ENCODE data around the gene COPB1. TPM values are rescaled to one million over a fixed set of nuclear protein-coding genes. Genes with fewer than 3 reads are reported as not detected.
"Not testable (repeated sequence)": the region's sequence is repeated elsewhere in the genome, so short reads cannot be mapped to it uniquely, and the experiment has no call there.

The COPB1 gene, protein sequence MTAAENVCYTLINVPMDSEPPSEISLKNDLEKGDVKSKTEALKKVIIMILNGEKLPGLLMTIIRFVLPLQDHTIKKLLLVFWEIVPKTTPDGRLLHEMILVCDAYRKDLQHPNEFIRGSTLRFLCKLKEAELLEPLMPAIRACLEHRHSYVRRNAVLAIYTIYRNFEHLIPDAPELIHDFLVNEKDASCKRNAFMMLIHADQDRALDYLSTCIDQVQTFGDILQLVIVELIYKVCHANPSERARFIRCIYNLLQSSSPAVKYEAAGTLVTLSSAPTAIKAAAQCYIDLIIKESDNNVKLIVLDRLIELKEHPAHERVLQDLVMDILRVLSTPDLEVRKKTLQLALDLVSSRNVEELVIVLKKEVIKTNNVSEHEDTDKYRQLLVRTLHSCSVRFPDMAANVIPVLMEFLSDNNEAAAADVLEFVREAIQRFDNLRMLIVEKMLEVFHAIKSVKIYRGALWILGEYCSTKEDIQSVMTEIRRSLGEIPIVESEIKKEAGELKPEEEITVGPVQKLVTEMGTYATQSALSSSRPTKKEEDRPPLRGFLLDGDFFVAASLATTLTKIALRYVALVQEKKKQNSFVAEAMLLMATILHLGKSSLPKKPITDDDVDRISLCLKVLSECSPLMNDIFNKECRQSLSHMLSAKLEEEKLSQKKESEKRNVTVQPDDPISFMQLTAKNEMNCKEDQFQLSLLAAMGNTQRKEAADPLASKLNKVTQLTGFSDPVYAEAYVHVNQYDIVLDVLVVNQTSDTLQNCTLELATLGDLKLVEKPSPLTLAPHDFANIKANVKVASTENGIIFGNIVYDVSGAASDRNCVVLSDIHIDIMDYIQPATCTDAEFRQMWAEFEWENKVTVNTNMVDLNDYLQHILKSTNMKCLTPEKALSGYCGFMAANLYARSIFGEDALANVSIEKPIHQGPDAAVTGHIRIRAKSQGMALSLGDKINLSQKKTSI
- total RNA-seq, result 59.0 TPM

DNA sequence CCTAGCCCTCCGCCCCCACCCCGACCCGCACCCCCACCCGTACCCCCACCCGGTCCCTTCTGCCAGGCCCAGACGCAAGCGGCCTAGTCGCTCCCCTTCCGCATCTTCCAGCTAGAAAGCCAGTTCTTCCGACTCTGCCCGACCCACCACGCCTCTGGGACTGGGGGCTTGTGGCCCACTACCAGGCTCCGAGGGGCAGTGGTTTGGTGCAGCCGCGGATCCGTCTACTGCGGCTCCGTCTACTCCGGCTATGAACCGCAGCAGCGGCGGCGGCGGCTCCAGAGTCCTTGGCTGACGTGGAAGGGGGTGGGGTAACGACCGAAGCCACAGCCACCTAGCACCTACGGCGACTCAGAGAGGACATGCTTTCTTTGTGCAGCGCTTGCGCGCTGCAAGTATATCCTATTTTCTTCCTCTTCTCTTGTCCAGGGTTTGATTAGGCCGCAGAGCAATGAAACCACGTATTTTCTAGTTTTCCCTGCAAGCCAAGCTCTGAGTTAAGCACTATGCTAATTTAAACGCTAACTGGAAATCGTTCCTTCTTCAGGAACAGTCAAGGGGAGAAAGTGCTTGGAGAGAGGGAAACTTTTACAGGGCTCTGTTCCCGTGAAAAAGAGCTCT is at the start of gene COPB1:
Gene COPB1 (minus strand): TSS at position 252 of the 621 bp plus-strand sequence. CDS start 883 bp downstream, outside the sequence.
- peak; percentile 86 to 94 (median 94) for DNase-seq (ENCODE audit: low read depth in 2 of 3, low spot score in 2 of 3)

DNA sequence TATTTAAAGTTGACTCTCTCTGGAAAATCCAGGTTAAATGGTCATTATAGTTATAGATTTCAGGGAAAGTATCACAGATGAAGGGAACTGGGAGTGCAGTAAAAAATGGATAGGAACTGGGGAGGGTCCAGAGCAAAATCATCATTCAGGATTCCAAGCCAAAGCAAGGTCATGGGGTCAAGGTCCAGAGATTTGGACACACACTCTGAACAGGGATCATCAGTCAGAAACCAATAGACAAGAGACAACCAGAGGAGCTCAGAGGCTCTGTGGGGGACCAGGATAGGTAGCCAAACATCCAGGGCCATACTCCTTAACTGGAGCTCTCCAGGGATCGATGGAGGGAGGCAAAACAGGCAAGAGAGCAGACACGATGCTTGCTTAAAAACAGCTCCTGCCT is 47.8 kb upstream of the COPB1 start:
- DNase-seq (ENCODE audit: low read depth in 2 of 3, low spot score in 2 of 3), result no peak

DNA sequence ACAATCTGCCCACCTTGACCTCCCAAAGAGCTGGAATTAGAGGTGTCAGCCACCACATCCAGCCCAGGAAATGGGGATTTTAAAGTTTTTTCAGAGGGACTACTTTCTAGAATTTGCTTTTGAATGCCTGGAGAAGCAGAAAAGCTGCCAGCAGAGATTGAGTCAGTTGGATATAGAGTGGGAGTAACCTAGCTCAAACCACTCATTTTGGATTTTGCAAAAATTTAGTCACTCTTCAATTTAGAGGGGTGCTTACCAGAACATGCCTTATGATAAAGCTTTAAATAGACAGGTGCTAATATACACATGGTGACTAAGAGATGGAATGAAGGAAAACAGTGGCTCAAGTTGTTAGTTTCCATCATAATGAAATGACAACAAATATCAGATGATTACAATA is 47.1 kb upstream of the COPB1 start:
- DNase-seq (ENCODE audit: low read depth in 2 of 3, low spot score in 2 of 3), result no peak

DNA sequence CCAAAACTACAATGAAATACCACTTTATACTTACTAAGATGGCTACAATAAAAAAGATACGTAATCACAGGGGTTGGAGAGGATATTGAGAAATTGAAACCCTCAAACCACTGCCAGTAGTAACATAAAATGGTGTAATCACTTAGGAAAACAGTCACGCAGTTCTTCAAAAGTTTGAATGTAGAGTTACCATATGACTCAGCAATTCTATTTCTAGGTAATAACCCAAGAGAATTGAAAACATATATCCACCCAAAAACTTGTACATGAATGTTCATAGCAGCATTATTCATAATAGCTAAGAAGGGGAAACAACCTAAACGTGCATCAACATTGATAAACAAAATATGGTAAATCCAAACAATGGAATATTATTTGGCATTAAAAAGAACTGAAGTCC is 45.0 kb upstream of the COPB1 start:
- DNase-seq (ENCODE audit: low read depth in 2 of 3, low spot score in 2 of 3), result peak in 1 of 3 donors; percentile 18

DNA sequence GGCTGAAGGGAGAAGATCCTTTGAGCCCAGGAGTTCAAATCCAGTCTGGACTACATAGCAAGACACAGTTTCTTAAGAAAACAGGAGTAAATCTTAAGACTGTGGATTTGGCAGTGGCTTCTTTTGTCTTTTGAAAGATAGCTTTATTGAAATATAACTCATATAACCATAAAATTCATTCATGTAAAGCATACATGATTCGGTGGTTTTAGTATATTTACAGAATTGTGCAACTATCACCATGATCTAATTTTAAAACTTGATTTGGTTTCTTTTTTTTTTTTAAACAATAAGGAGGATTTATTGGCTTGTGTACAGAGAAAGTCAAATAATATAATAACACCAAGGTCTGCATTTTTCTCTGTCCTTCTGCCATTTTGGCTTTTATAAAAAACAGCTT is 43.6 kb upstream of the COPB1 start:
- DNase-seq (ENCODE audit: low read depth in 2 of 3, low spot score in 2 of 3), result no peak

DNA sequence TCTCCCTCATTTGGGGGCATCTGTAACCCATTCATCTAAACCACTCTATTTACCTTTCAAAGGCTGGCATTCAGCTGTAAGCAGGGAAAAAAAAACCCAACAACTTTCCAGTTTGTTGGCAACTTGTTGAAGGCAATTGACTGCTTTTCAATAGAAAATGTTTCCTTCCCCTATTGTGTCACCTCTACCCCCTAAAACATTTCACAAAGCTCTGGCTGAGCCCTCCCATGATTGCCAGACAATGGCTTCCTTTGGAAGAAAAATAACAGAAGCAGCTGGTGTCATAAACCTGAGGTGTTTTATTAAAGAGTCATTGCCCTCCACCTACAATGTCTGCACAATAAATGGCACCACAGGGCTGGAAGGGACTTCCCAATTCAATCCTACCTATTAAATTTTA is 42.7 kb upstream of the COPB1 start:
- DNase-seq (ENCODE audit: low read depth in 2 of 3, low spot score in 2 of 3), result peak in 1 of 3 donors; percentile 6

DNA sequence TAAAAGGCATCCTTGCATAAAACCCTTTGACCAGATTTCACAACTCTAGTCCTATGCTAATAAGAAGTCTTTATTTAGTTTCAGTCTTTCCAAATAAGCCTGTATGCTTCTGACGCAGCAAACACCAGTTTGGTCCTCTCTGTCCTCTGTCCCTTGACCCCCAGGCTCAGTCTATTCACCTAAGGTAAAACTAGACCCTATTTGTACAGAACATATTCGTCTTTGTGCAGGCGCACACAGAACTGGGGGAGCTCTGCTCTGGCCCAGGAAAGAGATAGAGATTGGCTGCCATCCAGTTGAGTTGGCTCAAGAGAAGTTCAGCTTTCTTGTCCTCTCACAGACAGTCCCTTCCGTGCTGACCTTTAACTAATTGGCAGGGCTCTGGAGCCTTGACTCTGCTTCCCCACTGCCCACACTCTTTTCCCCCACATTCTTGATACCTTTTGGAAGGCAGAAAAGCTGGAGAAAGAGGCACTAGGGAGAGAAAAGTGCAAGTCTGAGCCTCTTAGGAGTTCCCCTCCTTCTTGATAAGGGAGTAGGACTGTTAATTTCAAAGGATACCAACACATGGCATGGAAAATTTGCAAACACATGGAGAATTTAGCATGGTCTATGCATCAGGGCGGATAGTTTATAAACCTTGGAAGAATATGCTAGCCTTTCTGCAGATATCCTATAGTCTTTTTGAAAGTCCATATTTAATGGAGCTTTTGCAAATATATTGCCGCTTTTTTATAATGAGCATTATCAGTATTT is 41.8 kb upstream of the COPB1 start:
- no peak for DNase-seq (ENCODE audit: low read depth in 2 of 3, low spot score in 2 of 3)

DNA sequence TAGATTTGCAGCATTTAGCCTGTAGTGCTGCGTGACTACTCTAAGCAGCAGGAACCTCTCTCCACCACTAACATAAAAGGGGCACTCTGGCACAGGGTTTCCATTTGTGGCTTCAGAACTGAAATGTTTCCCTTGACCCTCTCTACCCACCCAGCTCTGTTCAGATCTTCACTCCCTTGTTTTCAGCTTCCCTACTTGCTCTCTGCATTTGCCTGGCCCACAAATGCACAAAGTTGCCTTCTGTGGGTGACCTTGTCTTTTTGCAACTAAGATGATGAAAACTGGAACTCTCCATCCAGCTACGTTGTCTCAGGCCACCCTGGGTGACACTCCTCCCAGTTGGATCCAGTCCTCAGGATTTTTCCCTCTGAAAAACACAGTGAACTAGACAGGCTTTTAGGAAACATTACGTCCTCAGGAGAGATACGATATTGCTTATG is 40.4 kb upstream of the COPB1 start:
- DNase-seq (ENCODE audit: low read depth in 2 of 3, low spot score in 2 of 3), result no peak

DNA sequence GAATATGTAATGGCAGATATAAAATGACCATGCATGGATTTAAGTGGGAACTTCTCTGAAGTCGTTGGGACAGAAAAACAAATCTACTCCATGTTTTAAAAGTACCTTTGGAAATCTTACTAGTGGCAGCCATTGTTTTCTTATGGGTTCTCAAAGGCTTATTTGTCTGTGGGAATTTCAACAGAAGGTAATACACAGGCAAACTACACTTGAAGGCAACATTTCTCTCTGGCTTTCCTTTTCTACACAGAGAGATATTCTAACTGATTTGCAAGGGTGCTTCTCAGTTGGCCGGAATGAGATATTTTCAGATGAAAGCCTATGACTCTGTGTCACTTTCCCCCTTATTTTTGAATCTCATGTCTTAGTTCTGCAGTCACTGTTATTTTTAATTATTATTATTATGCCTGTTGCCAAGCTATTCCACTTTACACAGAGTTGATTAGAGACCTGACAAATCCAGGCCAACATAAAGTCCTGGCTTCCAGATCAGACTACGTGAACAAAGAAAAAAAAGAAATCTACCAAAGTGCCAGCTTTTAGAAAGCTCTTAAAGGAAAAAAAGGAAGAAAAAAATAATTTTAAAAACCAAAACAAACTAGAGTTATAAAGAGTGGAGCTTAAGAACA is 39.4 kb upstream of the COPB1 start:
- DNase-seq (ENCODE audit: low read depth in 2 of 3, low spot score in 2 of 3), result no peak

DNA sequence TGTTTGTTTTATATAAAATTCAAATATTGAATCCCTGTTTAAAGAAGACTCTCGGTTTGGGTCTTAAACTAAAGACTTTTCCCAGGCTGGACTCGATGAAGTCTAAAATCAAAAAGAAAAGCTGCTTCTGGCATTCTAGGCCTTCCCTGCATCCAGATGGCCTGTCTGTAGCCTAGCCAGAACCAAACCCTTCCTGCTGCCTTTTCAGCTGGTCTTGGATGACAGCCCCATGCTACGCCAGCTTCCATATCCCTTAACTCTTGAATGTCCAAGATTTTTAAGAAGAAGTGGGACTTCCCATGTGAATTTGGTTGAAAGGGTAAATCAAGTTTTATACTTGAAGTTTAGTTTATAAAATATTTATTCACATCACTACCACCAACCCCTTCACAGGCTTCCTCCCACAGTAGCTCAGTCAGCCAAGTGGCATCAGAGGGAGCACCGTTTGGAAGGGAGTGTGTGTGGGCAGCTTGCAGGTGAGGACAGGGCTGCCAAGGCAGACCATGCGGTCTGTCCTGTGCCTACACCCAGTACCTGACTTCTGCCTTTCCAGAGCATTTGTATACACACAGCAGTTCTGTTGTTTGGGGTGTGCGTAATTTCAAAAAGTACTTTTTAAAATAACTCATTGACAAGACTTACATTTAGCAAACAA is 38.8 kb upstream of the COPB1 start:
- DNase-seq (ENCODE audit: low read depth in 2 of 3, low spot score in 2 of 3), result no peak

DNA sequence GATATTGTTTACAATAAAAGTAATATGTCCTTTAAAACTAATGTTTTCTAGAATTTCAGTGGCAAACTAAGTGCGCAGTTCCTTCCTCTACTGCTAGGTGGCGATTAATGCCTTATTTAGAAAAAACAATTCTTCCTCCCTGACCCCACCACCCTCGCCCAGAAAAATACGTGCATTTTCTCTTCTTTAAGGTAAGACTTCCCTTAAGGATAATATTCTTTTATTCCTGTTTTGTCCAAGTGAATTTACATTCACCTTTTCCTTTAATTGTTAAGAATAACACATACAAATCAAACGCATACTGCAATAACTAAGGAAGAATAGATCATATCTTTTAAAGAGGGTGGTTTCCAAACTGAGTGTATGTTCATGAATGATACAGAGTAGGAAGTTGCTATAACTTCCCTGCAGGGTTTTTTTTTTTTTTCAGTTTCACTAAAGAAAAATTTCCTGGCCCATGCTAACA is 37.6 kb upstream of the COPB1 start:
- peak; percentile 41 to 64 (median 54) for DNase-seq (ENCODE audit: low read depth in 2 of 3, low spot score in 2 of 3)

DNA sequence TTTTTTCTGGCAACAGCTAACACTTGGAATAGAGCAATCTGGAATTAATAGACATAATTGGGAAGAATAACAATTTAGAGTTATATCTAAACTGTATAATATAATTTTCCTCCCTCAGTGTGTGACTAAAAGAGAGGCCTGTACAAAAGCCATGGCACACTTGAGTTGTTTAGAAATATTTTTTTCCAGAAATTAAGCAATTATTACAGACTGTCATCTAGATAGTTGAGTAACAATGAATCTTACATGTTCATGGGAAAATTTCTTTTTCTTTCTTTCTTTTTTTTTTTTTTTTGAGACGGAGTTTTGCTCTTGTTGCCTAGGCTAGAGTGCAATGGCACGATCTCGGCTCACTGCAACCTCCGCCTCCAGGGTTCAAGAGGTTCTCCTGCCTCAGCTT is 35.6 kb upstream of the COPB1 start:
- not testable (repeated sequence) for DNase-seq (ENCODE audit: low read depth in 2 of 3, low spot score in 2 of 3)

DNA sequence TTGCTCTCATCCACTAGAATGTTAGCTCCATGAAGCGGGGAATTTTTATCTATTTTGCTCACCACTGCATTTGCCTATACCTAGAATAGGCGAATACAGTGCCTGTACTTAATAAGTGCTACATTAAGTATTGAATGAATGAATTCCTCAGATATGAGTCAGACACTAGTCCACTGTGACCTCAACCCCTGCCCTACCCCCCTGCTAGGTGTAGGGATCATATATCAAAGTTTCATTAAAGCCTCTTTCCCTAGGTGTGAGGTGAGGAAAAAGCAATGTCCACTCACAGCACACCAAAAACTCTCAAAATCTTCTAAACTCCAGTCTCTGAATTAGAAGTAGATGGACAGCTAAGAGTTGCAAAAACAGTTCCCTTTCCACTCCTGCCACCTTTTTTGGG is 30.3 kb upstream of the COPB1 start:
- no peak for DNase-seq (ENCODE audit: low read depth in 2 of 3, low spot score in 2 of 3)

DNA sequence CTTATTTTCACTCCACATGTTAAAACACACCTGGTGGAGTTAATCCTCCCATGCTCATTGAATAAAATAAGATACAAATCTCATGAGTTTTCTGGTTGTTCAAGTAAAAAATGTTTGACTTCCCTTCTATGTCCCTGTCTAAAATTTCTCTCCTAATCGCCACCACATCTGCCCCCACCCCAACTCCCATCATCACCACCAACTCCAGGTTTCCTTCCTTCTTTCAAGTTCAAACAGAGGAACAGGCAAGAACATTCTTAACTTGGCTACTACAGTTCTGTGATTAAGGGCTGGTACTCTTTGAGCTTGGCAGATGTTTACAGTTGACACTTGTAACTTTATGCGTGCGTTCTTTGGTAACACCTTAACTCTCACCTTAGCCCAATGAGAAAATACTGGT is 29.7 kb upstream of the COPB1 start:
- DNase-seq (ENCODE audit: low read depth in 2 of 3, low spot score in 2 of 3), result peak in 1 of 3 donors; percentile 36

DNA sequence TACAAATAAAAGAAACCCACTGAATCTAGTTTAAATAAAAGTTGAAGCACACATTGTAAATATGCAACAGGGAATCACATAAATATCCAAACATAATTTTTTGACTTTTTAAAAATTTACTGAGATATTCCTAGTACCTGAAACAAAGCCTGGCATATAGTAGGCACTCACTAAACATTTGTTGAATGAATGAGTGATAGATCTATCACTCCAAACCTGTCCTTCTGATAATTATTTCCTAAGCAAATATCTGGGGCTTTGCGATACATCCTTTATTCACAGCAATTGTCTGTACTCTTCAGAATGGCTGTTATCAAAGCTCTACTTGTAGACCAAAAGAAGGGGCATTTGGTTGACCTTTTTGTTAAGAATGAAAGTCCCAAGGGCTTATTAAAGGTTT is 23.2 kb upstream of the COPB1 start:
- no peak for DNase-seq (ENCODE audit: low read depth in 2 of 3, low spot score in 2 of 3)

DNA sequence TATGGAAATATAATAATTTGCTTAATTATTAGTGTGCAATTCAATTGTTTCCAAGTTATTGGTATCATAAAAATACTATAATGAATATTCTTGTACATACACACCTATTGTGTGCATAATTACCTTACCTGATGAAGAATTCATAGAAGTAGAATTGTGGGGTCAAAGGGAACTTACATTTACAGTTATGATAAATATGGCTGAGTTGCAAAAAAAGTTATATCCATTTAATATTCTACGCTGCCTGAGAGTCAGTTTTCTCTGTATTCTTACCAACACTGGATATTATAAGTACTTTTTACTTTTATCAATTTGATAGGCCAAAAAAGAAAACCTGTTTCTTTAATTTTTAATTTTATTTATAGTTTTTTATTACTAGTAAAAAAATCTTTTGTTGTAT is 22.6 kb upstream of the COPB1 start:
- DNase-seq (ENCODE audit: low read depth in 2 of 3, low spot score in 2 of 3), result no peak

DNA sequence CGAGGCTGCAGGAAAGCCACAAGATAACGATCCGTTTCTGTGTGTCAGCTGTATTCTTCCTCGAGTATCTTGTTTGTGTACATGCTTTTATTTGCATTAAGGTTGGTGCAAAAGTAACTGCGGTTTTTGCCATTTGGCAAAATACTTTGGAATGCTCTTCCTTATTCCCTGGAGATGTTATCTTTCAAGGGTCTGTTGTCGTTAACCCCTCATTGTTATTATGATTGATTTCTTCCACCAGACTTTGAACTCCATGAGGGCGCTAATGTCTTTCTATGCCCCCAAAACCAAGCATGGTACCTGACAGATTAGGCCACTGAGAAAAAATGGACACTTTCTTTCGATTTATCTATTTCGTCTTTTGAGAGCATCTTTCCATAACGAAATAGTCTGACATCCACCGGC is 21.1 kb upstream of the COPB1 start:
- no peak for DNase-seq (ENCODE audit: low read depth in 2 of 3, low spot score in 2 of 3)

DNA sequence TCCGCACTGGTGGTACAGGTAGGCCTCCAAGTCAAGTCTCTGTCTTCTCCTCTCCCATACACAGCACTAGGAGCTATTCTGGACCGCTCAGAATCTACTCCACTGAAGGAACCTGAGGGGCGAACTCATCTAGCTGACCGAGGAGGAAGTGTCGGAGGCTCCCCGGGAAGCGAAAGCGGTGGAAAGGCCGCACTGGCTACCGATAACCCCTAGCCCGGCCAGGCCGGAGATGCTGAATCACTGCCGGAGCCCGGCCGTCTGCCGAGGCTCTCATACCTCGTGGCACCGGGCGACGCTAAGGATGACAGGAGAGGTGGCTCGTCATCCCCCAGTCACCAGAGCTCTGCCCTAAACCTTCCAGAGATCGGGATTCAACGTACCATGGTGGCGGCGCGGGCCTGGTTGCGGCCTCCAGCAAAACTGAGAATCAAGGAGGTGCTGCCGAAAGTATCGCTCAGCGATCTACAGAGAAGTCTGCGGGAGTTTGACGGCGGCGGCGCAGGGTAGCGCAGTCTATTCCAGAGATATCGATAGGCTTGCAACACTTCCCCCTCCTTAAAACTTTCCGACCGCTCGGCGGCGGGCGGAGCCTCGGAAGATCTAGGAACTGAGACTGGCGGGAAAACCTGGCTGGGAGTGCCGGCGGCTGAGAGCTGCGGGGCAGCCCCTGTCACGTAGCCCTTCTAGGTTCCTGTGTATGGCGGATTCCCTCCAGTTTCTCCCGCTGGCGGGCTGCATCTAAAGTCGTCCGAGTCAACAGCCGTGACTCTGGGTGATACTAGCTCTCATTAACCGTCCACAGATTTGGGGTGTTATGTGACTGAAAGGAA is 20.5 kb upstream of the COPB1 start, which contains the start of gene PSMA1:
Gene PSMA1 (minus strand): TSS at position 470 of the 830 bp plus-strand sequence. CDS start 87 bp downstream, at position 383.
- DNase-seq (ENCODE audit: low read depth in 2 of 3, low spot score in 2 of 3), result peak; percentile 69 to 95 (median 91)

Measured in hematopoietic multipotent progenitor cell (in vitro differentiated cells).